Calu3 (cell line): ENCODE data around the gene EWSR1. TPM values are rescaled to one million over a fixed set of nuclear protein-coding genes. Genes with fewer than 3 reads are reported as not detected.

Experiments used
- BruUV-seq: library from RNA; stranded (reverse); fragments of 400-500 nt; replicated peaks from 2 replicates; lab custom pipeline; 2021; lab: Mats Ljungman, UMichigan
- CTCF ChIA-PET: fragments of 300-600 bp; sonication (Branson Sonifier 250); formaldehyde crosslinking; loops from one replicate; lab custom pipeline; 2022; ENCODE audit warnings: antibody characterized with exemption; lab: Charles Lee
- DNase-seq: peaks from one replicate; pipeline ENCODE4 v3.0.0; 2022
- H3K27ac Mint-ChIP-seq: one replicate; pipeline ENCODE4 v1.8.0; 2022; ENCODE audit warnings: mixed read lengths; ENCODE audit not compliant: unreplicated experiment
- H3K27me3 Mint-ChIP-seq: one replicate; pipeline ENCODE4 v1.8.0; 2022; ENCODE audit warnings: mixed read lengths; ENCODE audit not compliant: unreplicated experiment
- H3K36me3 Mint-ChIP-seq: one replicate; pipeline ENCODE4 v1.8.0; 2022; ENCODE audit warnings: mild to moderate bottlenecking, moderate library complexity, mixed read lengths; ENCODE audit not compliant: insufficient read depth, unreplicated experiment
- H3K4me1 Mint-ChIP-seq: one replicate; pipeline ENCODE4 v1.8.0; 2022; ENCODE audit warnings: mild to moderate bottlenecking, low read depth, mixed read lengths; ENCODE audit not compliant: unreplicated experiment
- H3K4me3 Mint-ChIP-seq: one replicate; pipeline ENCODE4 v1.8.0; 2022; ENCODE audit warnings: mild to moderate bottlenecking, low read depth, moderate library complexity, mixed read lengths; ENCODE audit not compliant: unreplicated experiment
- H3K9me3 Mint-ChIP-seq: one replicate; pipeline ENCODE4 v1.8.0; 2022; ENCODE audit warnings: low read depth, mixed read lengths; ENCODE audit not compliant: unreplicated experiment
- intact Hi-C: fragments of 100-400 bp; cut with micrococcal nuclease; formaldehyde crosslinking; loops from one replicate; pipeline ENCODE4 v1.10.0; 2022; ENCODE audit not compliant: unreplicated experiment
- total RNA-seq: library from RNA; stranded (reverse); gene quantifications from 2 replicates; pipeline ENCODE4 v1.2.3, GENCODE V29; 2022
- TF ChIP-seq, protein P1 (sequence below): fragments of 200-600 bp; IDR thresholded peaks from one replicate; pipeline ENCODE4 v1.8.0; 2022; ENCODE audit warnings: antibody characterized with exemption; ENCODE audit not compliant: unreplicated experiment

EWSR1 gene
- total RNA-seq, 1 experiment from 2014 or later: 374 TPM

GRCh38 chr22:29323641-29324040 is 55.6 kb downstream of the EWSR1 start:
- Mint-ChIP-seq H3K27me3 (no peaks in the 10 kb centered on the region), H3K4me1 (no peaks in the 10 kb centered on the region)

GRCh38 chr22:29325356-29325755 is 57.3 kb downstream of the EWSR1 start:
- no peak for DNase-seq
- no peaks in the 10 kb centered on the region for H3K9me3 Mint-ChIP-seq
- BruUV-seq: no TSS peak
- no peaks in the 10 kb centered on the region for H3K4me1 Mint-ChIP-seq
- no peak overlapping the region for H3K27ac Mint-ChIP-seq
- TF ChIP-seq, protein P1, sequence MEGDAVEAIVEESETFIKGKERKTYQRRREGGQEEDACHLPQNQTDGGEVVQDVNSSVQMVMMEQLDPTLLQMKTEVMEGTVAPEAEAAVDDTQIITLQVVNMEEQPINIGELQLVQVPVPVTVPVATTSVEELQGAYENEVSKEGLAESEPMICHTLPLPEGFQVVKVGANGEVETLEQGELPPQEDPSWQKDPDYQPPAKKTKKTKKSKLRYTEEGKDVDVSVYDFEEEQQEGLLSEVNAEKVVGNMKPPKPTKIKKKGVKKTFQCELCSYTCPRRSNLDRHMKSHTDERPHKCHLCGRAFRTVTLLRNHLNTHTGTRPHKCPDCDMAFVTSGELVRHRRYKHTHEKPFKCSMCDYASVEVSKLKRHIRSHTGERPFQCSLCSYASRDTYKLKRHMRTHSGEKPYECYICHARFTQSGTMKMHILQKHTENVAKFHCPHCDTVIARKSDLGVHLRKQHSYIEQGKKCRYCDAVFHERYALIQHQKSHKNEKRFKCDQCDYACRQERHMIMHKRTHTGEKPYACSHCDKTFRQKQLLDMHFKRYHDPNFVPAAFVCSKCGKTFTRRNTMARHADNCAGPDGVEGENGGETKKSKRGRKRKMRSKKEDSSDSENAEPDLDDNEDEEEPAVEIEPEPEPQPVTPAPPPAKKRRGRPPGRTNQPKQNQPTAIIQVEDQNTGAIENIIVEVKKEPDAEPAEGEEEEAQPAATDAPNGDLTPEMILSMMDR: no peak
- CTCF ChIA-PET: no interaction called here
- H3K36me3 Mint-ChIP-seq: peaks cover 28% of the 10 kb centered on the region
- H3K27me3 Mint-ChIP-seq: no peaks in the 10 kb centered on the region
- H3K4me3 Mint-ChIP-seq: no peak overlapping the region
- intact Hi-C loops: no loop called here

More at GRCh38 chr22:29323641-29324040, 55.6 kb downstream of the EWSR1 start:
- intact Hi-C loops: no loop called here
- no peak for DNase-seq
- Mint-ChIP-seq H3K9me3 (no peaks in the 10 kb centered on the region), H3K4me3 (no peak overlapping the region), H3K36me3 (peaks cover 18% of the 10 kb centered on the region), H3K27ac (no peak overlapping the region)
- CTCF ChIA-PET: interaction anchor here (0.6 kb wide), 1 partner anchor 203 kb away, joined by 3 read pairs; no protein-coding TSS in a partner anchor
- no TSS peak for BruUV-seq
- TF ChIP-seq, protein P1: no peak

DNA sequence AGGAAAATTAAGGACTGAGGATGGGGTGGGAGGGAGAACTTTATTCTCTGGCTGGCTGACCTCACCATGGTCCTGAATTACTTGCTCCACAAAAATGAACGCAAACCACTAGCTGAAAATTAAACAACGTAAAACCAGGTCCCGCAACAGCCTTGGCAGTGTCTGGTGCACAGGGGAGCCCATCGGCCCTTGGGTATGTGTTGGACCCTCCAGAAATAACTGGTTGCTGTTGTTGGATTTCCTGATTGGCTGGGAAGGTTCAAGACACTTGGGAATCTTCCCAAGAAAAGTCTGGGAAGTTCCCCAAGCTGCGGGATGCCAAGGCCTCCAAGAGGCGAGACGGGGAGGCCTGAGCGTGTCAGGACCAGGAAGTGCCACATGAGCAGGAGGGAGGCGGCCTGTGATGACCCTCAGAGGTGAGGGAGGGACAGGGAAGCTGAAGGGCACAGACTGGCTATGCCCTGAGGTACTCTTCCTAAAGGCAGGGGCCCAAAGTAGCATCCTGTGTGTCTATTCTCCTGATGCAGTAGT is 57.8 kb downstream of the EWSR1 start:
- BruUV-seq: no TSS peak

DNA sequence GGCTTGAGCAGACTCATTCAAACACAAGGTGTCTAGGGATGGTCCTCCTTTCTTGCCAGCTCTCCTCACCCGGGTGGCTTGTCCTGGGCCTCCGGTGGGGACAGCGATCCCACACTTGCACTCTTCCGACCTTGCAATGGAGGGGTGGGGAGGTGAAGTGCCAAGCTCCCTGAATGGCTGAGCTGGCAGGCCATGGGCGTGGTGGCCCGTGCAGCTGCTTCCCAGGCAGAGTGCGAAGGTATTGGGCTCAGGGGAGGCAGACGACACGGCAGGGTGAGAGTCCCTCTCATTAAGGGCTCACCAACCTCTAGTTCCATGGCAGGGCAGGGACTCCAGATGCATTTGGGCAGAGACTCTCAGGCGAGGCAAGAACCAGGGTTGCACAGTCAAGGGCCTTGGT is 58.4 kb downstream of the EWSR1 start:
- H3K36me3 Mint-ChIP-seq: peaks cover 36% of the 10 kb centered on the region
- no peak for DNase-seq
- H3K27ac Mint-ChIP-seq: no peak overlapping the region
- intact Hi-C loops: no loop called here
- no peaks in the 10 kb centered on the region for H3K4me1 Mint-ChIP-seq
- H3K4me3 Mint-ChIP-seq: no peak overlapping the region
- H3K27me3 Mint-ChIP-seq: no peaks in the 10 kb centered on the region
- BruUV-seq: no TSS peak
- TF ChIP-seq, protein P1: no peak
- H3K9me3 Mint-ChIP-seq: no peaks in the 10 kb centered on the region
- CTCF ChIA-PET: interaction anchor here (0.6 kb wide), 1 partner anchor 926 kb away, joined by 3 read pairs; no protein-coding TSS in a partner anchor

More for the DNA sequence above, 57.8 kb downstream of the EWSR1 start:
- TF ChIP-seq, protein P1: no peak
- peaks cover 33% of the 10 kb centered on the region for H3K36me3 Mint-ChIP-seq
- H3K4me3 Mint-ChIP-seq: no peak overlapping the region
- no peaks in the 10 kb centered on the region for H3K4me1 Mint-ChIP-seq
- no peak for DNase-seq
- H3K9me3 Mint-ChIP-seq: no peaks in the 10 kb centered on the region
- no peak overlapping the region for H3K27ac Mint-ChIP-seq
- intact Hi-C loops: no loop called here
- no peaks in the 10 kb centered on the region for H3K27me3 Mint-ChIP-seq
- CTCF ChIA-PET: interaction anchor here (0.6 kb wide), 1 partner anchor 926 kb away, joined by 3 read pairs; no protein-coding TSS in a partner anchor
